Hippocampal formation (tissue), 2 donors: ENCODE results near the gene CCDC33.

Experiments
- DNase-seq, 2 donors: peaks; one replicate each; lab custom pipeline; 2025; lab: John Stamatoyannopoulos, UW

The CCDC33 gene

GRCh38 chr15:74208901-74209559 is 27.1 kb upstream of the CCDC33 start:
- DNase-seq, result no peak

- DNase-seq, result no peak
Observed at GRCh38 chr15:74209560-74209958, 26.6 kb upstream of the CCDC33 start.

- no peak for DNase-seq
Observed at GRCh38 chr15:74209997-74210671, 26.0 kb upstream of the CCDC33 start.

GRCh38 chr15:74210729-74211128 is 25.4 kb upstream of the CCDC33 start:
- no peak for DNase-seq

GRCh38 chr15:74211656-74212055 is 24.5 kb upstream of the CCDC33 start:
- no peak for DNase-seq

GRCh38 chr15:74212494-74212893 is 23.6 kb upstream of the CCDC33 start:
- DNase-seq, result no peak

GRCh38 chr15:74213858-74214284 is 22.3 kb upstream of the CCDC33 start:
- DNase-seq, result no peak

GRCh38 chr15:74214324-74215021 is 21.7 kb upstream of the CCDC33 start:
- no peak for DNase-seq

- no peak for DNase-seq
Observed at GRCh38 chr15:74215958-74216357, 20.2 kb upstream of the CCDC33 start.

GRCh38 chr15:74216949-74217348 is 19.2 kb upstream of the CCDC33 start:
- no peak for DNase-seq

GRCh38 chr15:74217907-74218885 is 17.9 kb upstream of the CCDC33 start:
- DNase-seq, result no peak

GRCh38 chr15:74220475-74221248 is 15.5 kb upstream of the CCDC33 start:
- no peak for DNase-seq

GRCh38 chr15:74221399-74222239 is 14.5 kb upstream of the CCDC33 start:
- DNase-seq, result no peak

- DNase-seq, result no peak
Observed at GRCh38 chr15:74222240-74223119, 13.6 kb upstream of the CCDC33 start.

GRCh38 chr15:74225928-74226327 is 10.2 kb upstream of the CCDC33 start:
- no peak for DNase-seq

- DNase-seq, result no peak
Observed at GRCh38 chr15:74226761-74227540, 9.2 kb upstream of the CCDC33 start.

- DNase-seq, result no peak
Observed at GRCh38 chr15:74227968-74228722, 8.0 kb upstream of the CCDC33 start.

- no peak for DNase-seq
Observed at GRCh38 chr15:74228723-74229081, 7.4 kb upstream of the CCDC33 start.
